Hepatocyte (in vitro differentiated cells): ENCODE data around the gene CRELD2.

Experiments
- EZH2 ChIP-seq: fragments of 200-600 bp; sonication (generic); IDR thresholded peaks from 2 replicates; pipeline ENCODE4 v1.6.1; 2016; ENCODE audit warnings: antibody characterized with exemption, mild to moderate bottlenecking, borderline replicate concordance
- EZH2phosphoT487 ChIP-seq: fragments of 200-600 bp; sonication (generic); IDR thresholded peaks from one replicate; pipeline ENCODE4 v1.6.1; 2018; ENCODE audit warnings: antibody characterized with exemption, mild to moderate bottlenecking, low read depth, moderate library complexity; ENCODE audit not compliant: unreplicated experiment, severe bottlenecking
- TF ChIP-seq, protein P1 (sequence below): fragments of 200-600 bp; sonication (generic); IDR thresholded peaks from 2 replicates; pipeline ENCODE4 v1.5.1; 2016; ENCODE audit warnings: antibody characterized with exemption, mild to moderate bottlenecking; ENCODE audit not compliant: poor library complexity

DNA sequence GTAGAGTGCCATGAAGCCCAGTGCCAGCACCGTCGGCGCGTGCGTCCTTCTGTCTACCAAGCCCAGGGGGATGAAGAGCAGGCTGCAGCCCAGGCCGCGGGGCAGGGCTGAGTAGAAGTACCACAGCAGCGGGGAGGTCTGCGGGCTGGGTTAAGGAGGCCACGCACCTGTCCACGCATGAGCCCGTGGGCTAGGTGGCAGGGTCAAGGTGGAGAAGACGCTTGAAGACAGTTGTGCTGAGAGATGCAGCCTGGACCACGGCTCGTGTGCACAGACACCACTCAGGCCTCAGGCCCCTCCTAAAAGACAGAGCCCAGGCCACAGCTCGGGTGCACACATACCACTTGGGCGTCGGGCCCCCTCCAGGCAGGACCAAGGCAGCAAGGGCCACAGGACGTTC lies 10.6 kb upstream of the CRELD2 start:
- TF ChIP-seq, protein P1, sequence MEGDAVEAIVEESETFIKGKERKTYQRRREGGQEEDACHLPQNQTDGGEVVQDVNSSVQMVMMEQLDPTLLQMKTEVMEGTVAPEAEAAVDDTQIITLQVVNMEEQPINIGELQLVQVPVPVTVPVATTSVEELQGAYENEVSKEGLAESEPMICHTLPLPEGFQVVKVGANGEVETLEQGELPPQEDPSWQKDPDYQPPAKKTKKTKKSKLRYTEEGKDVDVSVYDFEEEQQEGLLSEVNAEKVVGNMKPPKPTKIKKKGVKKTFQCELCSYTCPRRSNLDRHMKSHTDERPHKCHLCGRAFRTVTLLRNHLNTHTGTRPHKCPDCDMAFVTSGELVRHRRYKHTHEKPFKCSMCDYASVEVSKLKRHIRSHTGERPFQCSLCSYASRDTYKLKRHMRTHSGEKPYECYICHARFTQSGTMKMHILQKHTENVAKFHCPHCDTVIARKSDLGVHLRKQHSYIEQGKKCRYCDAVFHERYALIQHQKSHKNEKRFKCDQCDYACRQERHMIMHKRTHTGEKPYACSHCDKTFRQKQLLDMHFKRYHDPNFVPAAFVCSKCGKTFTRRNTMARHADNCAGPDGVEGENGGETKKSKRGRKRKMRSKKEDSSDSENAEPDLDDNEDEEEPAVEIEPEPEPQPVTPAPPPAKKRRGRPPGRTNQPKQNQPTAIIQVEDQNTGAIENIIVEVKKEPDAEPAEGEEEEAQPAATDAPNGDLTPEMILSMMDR = no peak
- no peak for TF ChIP-seq EZH2
- no peak for TF ChIP-seq EZH2phosphoT487
